ENCODE results near the gene ZNF717.
"Not testable (repeated sequence)": the region's sequence is repeated elsewhere in the genome, so short reads cannot be mapped to it uniquely, and the experiment has no call there.

Gene ZNF717

DNA sequence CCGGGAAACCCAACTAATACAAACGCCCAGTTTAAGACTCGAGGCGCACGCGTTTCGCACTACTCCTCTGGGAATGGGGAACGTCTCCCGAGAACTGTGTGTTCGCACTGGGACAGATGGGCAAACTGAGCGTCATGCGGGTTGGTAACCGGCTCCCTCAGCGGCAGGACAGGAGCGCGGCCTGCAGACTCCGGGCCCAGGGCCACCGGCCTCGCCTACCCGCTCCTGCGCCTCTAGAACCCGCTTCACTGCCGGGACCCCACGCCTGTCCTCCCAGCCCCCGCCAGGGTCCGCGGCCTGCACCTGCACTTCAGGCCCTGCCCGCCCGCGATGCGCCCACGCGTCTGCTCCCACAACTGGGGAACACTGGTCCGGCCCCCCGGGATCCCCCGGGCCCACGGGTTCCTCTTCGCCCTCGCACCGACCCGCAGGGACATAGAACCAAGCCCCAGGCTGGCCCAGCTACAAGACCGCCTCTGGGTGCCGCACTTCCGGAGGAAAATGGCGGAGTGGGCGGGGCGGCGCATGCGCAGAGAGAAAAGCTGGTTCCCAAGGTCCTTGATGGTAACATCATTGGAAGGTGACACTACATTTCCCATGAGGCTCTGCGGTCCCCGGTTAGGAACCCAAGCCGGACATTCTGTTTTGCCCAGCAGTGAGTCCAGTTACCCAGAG is at the start of gene ZNF717:
Gene ZNF717, minus strand, starts transcription at position 469 of the 675 bp plus-strand sequence. CDS start 2,187 bp downstream, outside the sequence.
- peak; percentile 94 for DNase-seq (ENCODE audit: low read depth)

DNA sequence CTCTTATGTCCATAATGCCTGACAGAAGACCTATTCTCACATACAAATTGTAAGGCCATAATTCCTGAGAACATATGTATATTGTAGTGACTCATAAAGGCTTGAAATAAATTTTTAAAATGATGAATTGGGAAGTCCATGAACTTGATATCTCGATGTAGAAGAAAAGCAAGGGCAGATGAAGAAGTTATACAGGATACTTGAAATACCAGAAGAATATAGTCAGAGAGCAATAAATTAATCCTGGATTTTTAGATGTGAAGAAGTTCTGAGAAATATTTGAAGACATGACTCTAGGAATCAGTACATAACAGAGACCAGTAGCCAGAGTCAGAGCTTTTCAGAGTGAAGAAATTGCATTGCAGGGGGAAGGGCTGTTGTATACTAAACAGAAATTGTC is 45.7 kb upstream of the ZNF717 start:
- DNase-seq (ENCODE audit: low read depth) = not testable (repeated sequence)

DNA sequence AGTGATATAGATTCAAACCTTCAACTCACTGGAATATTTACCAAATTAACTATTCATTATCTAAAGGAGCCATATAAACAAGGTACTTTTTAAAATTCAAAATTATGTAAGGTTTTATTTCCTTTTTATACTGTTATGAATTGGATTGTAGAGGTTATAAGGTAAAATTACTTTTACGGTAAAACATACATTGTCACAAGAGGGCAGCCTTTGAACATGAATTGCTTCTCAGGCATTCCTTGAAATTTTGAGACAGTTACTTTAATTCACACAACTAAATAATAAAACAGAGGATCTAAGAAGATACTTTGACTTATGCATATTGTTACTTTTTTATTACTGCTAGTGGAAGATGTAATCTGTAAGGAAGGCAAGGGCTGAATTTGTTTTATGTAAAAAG is 32.7 kb upstream of the ZNF717 start:
- DNase-seq (ENCODE audit: low read depth) = not testable (repeated sequence)

DNA sequence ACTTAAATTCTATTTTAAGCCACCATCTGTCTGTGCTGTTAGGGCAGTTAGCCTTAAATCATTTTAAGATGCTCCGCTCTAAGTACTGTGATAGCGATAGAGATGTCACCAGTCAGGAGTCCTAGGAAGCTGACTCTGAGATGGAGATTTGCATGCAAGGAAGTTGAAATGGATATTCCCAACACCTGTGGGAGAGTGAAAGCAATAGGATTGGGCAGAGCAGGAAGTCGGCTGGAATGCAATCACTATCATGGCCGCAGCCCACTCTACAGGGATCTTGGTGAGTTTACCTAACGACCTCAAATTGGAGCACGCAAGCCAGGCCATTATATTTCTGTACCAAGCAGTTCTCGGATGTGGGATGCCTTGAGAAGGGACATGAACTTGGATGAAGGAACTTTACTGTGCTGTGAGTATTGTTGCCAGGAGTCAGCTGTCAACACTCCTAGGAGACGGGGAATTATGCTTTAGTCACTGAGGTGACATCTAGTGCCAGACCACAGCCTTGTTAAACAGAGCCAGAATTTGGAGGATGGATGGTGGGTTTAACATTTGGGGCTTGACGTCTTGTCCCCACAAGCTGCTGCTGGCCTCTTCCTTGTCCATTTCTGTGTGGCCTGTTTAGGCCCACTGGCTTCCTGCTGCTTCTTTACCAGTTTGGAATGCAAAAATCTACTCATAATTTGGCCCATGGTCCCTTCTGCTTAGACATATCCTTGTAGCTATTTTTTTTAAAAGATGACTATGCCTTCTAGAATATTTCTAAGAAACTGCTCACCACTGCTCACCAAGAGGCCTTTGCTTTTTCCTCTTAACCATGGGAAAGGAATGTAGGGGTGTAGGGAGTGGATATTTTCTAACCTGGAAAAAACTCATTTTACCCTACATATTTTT is 31.2 kb upstream of the ZNF717 start:
- DNase-seq (ENCODE audit: low read depth) = not testable (repeated sequence)

DNA sequence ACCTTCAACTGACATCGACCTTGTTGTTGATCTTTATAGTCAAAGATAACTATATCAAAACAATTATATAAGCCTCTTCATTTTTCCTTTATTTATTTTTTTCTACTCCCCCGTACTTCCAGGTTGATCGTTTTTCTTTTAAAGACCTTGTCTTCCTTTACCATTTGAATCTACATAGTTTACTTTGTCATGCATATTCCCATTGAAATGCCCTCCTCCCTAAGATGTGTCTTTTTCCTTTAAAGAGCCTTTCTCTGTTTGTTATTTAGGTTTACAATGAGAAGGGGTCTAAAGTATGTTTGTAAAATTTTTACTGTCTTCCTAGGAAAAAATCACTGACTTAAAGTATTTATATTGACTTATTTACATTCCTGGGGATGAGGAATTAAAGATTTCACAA is 29.4 kb upstream of the ZNF717 start:
- no peak for DNase-seq (ENCODE audit: low read depth)

DNA sequence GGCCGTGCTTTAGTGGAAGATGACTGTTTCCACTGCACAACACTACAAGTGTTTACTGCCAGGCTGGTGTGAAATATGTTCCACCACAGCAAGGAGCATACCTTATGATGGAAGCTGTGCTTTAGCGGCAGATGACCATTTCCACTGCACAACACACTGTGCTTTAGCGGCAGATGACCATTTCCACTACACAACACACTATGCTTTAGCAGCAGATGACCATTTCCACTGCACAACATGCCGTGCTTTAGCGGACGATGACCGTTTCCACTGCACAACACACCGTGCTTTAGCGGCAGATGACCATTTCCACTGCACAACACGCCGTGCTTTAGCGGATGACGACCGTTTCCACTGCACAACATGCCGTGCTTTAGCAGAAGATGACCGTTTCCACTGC is 2.8 kb downstream of the ZNF717 start:
- DNase-seq (ENCODE audit: low read depth) = no peak

DNA sequence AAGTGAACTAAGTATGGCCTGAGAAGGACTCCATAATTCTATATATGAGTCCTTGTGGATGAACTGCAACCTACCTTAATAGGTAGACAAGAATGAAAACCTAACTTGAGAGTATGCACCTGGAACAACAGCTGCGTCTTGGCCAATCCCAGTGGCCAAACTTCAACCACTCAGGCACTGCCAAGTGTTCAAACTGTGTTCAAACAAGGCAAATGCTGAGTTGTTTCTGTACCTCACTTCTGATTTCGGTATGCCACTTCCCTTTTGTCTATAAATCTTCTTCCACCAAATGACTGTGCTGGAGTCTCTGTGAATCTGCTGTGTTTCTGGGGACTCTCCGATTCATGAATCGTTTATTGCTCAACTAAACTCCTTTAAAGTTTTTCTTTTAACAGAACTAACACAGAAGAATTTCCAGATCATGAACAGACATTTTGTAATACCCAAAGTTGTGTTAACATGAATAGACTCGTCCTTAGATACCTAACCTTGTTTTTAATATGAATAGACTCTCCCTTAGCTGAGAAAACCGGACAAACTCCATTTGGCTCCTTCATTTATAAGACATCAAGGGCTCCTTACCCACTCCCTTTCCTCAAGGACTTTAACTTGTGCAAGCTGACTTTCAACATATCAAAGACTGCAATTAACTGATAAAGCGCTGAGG is 4.1 kb downstream of the ZNF717 start:
- DNase-seq (ENCODE audit: low read depth) = no peak

DNA sequence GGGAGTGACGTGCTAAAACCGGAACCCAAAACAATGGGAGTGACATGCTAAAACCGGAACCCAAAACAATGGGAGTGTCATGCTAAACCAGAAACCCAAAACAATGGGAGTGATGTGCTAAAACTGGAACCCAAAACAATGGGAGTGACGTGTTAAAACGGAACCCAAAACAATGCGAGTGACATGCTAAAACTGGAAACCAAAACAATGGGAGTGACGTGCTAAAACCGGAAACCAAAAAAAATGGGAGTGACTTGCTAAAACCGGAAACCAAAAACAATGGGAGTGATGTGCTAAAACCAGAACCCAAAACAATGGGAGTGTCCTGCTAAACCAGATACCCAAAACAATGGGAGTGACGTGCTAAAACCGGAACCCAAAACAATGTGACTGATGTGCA is 7.6 kb downstream of the ZNF717 start:
- not testable (repeated sequence) for DNase-seq (ENCODE audit: low read depth)

DNA sequence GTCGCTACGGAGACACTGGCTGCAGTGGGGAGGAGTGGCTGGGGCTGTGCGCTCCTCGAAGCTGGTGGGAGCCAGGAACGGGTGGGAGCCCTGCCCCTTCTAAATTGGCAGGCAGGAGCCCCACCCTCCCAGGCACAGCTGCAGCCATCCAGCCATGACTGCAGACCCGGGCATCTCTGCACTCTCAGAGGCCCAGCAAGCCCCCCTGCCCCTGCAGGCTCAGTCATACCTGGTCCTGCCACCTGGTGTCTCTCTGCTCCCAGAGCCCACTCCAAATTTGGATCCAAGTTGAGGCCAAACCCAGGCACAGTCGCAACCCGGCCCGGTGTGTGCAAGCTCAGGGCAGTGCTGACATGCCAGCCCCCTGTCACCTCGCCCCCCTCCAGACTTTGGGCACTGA is 13.7 kb downstream of the ZNF717 start:
- not testable (repeated sequence) for DNase-seq (ENCODE audit: low read depth)

DNA sequence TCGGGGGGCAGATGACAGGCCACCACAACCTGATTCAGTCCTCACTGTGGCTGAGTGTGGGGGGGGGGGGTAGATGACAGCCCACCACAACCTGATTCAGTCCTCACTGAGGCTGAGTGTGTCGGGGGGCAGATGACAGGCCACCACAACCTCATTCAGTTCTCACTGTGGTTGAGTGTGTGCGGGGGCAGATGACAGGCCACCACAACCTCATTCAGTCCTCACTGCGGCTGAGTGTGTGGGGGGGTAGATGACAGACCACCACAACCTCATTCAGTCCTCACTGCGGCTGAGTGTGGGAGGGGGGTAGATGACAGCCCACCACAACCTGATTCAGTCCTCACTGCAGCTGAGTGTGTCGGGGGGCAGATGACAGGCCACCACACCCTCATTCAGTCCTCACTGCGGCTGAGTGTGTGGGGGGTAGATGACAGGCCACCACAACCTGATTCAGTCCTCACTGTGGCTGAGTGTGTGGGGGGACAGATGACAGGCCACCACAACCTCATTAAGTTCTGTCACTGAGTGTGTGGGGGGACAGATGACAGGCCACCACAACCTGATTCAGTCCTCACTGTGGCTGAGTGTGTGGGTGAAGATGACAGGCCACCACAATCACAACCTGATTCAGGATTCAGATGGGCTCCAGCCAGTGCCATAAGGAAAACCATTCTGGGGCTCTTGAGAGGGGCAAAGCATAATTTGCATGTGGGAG is 16.9 kb downstream of the ZNF717 start:
- DNase-seq (ENCODE audit: low read depth) = no peak

DNA sequence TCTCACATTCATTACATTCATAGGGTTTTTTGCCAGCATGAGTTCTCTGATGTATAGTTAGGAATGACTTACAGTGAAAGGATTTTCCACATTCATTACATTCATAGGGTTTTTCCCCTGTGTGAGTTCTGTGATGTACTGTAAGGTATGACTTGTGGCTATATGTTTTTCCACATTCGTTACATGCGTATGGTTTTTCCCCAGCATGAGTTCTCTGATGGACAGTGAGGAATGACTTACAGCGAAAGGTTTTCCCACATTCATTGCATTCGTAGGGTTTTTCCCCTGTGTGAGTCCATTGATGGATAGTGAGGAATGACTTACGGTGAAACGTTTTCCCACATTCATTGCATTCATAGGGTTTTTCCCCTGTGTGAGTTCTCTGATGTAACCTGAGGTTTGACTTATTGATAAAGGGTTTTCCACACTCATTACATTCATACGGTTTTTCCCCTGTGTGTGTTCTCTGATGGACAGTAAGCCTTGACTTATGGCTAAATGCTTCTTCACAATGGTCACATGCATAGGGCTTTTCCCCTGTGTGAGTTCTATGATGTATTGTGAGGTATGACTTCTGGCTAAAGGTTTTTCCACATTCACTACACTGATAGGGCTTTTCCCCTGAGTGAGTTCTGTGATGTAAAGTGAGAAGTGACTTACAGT is 47.4 kb downstream of the ZNF717 start:
- no peak for DNase-seq (ENCODE audit: low read depth)

DNA sequence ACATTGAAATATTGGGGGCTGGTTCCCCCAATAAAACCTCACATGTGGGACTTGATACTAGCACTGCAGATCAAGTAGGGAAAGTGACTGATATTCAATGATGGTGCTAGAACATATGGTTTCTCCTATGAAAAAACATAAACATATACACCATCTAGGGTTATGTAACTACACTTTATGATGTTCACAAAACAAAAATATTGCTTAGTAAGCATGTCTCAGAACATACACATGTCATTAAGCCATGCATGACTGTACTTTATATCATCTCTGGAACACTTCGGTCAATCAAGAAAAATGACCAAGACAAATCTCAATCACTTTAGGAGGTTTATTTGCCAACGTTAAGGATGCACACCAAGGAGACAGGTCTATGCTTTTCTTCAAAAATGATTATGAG is 57.4 kb downstream of the ZNF717 start:
- DNase-seq (ENCODE audit: low read depth) = no peak

DNA sequence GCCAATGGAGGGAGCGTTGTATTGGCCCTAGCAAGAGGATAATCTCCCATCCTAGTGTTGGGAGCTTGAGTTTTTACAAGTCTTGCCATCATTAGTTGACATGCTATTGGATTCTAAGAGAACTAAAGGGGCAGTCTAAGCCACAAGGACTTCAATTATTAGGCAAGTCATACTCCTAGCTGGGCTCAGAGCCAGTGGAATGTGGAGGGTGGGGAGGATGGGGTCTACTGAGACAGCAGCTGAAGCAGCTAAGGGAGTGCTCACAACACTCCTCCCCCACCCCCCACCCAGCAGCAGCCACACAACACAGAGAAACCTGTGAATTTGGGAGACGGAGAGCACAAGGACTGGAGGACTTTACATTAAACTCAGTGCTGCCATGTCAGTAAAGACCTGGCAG is 93.3 kb downstream of the ZNF717 start:
- DNase-seq (ENCODE audit: low read depth) = no peak

DNA sequence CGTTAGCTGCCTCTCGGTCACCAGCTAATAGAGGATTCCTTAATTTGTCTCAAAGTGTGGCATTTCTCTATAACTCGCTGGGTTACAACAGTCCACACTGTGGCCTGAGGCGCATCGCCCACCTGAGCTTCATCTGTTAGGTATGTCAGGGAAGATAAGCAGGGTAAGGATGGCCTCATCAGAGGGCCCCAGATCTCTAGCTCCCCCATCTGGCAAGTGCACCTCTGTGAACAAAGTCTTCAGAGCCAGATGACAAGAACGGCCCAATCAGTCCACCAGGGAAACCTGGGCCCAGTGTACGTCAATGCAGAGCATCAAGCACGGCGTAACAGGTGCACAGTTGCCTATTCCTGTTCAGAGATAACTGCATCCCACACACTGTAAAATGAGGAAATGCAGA is 98.0 kb downstream of the ZNF717 start:
- DNase-seq (ENCODE audit: low read depth) = no peak

Measured in stimulated activated CD8-positive, alpha-beta memory T cell treated with anti-CD3 and anti-CD28 coated beads, Interleukin-7, amount 100 ng/mL, for 24 hours (primary cell).